Parathyroid adenoma (tissue), 2 donors: ENCODE results near the gene CHAC1.

Source experiments
- H2AFZ ChIP-seq: fragments of 300-600 bp; sonication (generic); one replicate; pipeline ENCODE4 v1.7.0; 2017; ENCODE audit warnings: antibody characterized with exemption, mild to moderate bottlenecking
- H3K27ac ChIP-seq: fragments of 300-600 bp; sonication (generic); one replicate; pipeline ENCODE4 v1.7.0; 2017
- H3K27me3 ChIP-seq: fragments of 300-600 bp; sonication (generic); one replicate; pipeline ENCODE4 v1.7.0; 2017; ENCODE audit warnings: low read length; ENCODE audit not compliant: control insufficient read depth, insufficient read depth
- H3K36me3 ChIP-seq: fragments of 300-600 bp; sonication (generic); one replicate; pipeline ENCODE4 v1.7.0; 2017; ENCODE audit warnings: low read length; ENCODE audit not compliant: control insufficient read depth, insufficient read depth
- H3K4me1 ChIP-seq: fragments of 300-600 bp; sonication (generic); one replicate; pipeline ENCODE4 v1.7.0; 2017; ENCODE audit warnings: control low read depth
- H3K4me2 ChIP-seq: fragments of 300-600 bp; sonication (generic); one replicate; pipeline ENCODE4 v1.7.0; 2017; ENCODE audit warnings: low read length
- H3K4me3 ChIP-seq: fragments of 300-600 bp; sonication (generic); one replicate; pipeline ENCODE4 v1.7.0; 2017; ENCODE audit warnings: low read depth, low read length
- H3K79me2 ChIP-seq: fragments of 300-600 bp; sonication (generic); one replicate; pipeline ENCODE4 v1.7.0; 2017; ENCODE audit warnings: control low read depth
- H3K9ac ChIP-seq: fragments of 300-600 bp; sonication (generic); one replicate; pipeline ENCODE4 v1.7.0; 2017; ENCODE audit warnings: mild to moderate bottlenecking
- H3K9me3 ChIP-seq: fragments of 300-600 bp; sonication (generic); one replicate; pipeline ENCODE4 v1.7.0; 2017; ENCODE audit warnings: low read length; ENCODE audit not compliant: control insufficient read depth
- CTCF ChIP-seq: fragments of 300-600 bp; sonication (generic); IDR thresholded peaks from one replicate; pipeline ENCODE4 v1.7.0; 2017; ENCODE audit warnings: antibody characterized with exemption, mild to moderate bottlenecking
- donor health status: primary hyperparathyroidism.

CHAC1 gene

GRCh38 chr15:40926659-40927494, 26.4 kb upstream of the CHAC1 start:
- TF ChIP-seq CTCF: no peak
- Histone ChIP-seq H3K9ac (no peak overlapping the region), H3K27me3 (peaks cover 5% of the 10 kb centered on the region), H3K79me2 (no peaks in the 10 kb centered on the region), H3K4me2 (no peak overlapping the region), H3K27ac (no peak overlapping the region), H3K36me3 (no peaks in the 10 kb centered on the region), H3K4me1 (peaks cover 2% of the 10 kb centered on the region), H3K4me3 (peak overlapping the region; percentile 16), H3K9me3 (no peaks in the 10 kb centered on the region), H2AFZ (no peak overlapping the region)

DNA sequence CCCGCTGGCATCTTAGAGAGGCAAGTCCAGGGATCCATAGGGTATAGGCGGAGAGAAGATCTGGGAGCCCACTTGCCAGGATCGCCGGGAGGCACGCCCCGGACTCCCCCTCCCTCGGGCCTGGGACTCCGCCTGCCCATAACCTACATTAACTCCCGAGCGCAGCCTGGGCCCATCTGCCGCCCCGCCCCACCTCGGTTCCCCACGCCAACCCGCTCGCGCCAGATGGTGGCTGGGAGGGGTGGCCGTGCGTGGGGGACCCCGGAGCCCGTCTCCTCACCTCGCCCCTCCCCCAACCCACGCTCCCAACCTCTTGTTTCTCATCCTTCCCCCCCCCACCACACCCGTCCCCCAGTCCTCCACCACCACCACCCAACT, 25.8 kb upstream of the CHAC1 start:
- no peak overlapping the region for H3K9ac ChIP-seq
- H3K36me3 ChIP-seq: no peaks in the 10 kb centered on the region
- H3K4me1 ChIP-seq: peaks cover 2% of the 10 kb centered on the region
- no peaks in the 10 kb centered on the region for H3K9me3 ChIP-seq
- no peak overlapping the region for H3K4me2 ChIP-seq
- no peak for TF ChIP-seq CTCF
- no peak overlapping the region for H2AFZ ChIP-seq
- H3K27ac ChIP-seq: no peak overlapping the region
- H3K4me3 ChIP-seq: no peak overlapping the region
- peaks cover 5% of the 10 kb centered on the region for H3K27me3 ChIP-seq
- H3K79me2 ChIP-seq: no peaks in the 10 kb centered on the region

- peak overlapping the region; percentile 81 for H3K4me2 ChIP-seq
- peak overlapping the region; percentile 60 for H2AFZ ChIP-seq
- no peak for TF ChIP-seq CTCF
- H3K9me3 ChIP-seq: no peaks in the 10 kb centered on the region
- peaks cover 2% of the 10 kb centered on the region for H3K4me1 ChIP-seq
- no peaks in the 10 kb centered on the region for H3K79me2 ChIP-seq
- H3K9ac ChIP-seq: no peak overlapping the region
- H3K4me3 ChIP-seq: peak overlapping the region; percentile 38
- no peak overlapping the region for H3K27ac ChIP-seq
- H3K36me3 ChIP-seq: no peaks in the 10 kb centered on the region
- peaks cover 5% of the 10 kb centered on the region for H3K27me3 ChIP-seq
These were observed 25.1 kb upstream of the CHAC1 start for GRCh38 chr15:40927873-40928806.

DNA sequence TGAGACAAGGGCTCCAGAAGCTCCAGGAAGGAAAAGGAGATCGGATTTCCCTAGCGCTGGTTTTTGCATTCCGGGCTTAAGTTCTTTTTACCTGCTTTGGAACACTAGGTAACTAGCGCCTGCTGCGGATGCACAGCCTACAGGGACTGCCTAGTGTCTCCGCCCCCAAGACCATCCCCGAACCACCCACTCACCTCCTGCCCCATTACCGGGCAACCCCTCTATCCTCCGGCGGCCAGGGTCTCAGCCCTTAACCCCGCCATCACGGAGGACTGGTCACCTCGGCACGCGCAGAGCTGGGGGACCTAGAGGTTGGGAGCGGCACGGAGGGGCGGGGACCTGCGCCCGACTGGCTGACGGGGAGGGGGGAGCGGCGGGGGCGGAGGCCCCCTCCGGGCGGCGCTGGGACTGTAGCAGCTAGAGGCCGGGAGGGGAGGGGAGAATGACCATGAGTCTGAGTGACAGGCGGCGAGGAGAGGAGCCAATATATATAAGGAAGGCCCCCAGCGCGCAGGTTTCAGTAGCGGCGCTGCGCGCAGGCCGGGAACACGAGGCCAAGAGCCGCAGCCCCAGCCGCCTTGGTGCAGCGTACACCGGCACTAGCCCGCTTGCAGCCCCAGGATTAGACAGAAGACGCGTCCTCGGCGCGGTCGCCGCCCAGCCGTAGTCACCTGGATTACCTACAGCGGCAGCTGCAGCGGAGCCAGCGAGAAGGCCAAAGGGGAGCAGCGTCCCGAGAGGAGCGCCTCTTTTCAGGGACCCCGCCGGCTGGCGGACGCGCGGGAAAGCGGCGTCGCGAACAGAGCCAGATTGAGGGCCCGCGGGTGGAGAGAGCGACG, 24.2 kb upstream of the CHAC1 start, which contains the start of gene DLL4:
DLL4 (plus strand) TSS at position 520 of the 839 bp plus-strand sequence. CDS start 329 bp downstream, outside the sequence.
- H3K79me2 ChIP-seq: no peaks in the 10 kb centered on the region
- no peak within 1 kb of the TSS for H3K27ac ChIP-seq
- peak within 1 kb of the TSS; percentile 38 for H3K4me3 ChIP-seq
- H3K27me3 ChIP-seq: peaks cover 5% of the 10 kb centered on the region
- no peak within 1 kb of the TSS for H3K9ac ChIP-seq
- peaks cover 2% of the 10 kb centered on the region for H3K4me1 ChIP-seq
- peak within 1 kb of the TSS; percentile 62 for H2AFZ ChIP-seq
- no peaks in the 10 kb centered on the region for H3K36me3 ChIP-seq
- no peak for TF ChIP-seq CTCF
- peak within 1 kb of the TSS; percentile 81 for H3K4me2 ChIP-seq
- no peaks in the 10 kb centered on the region for H3K9me3 ChIP-seq
